ENCODE results near the gene KRTAP23-1.

GRCh38 chr21:30391492-30392025 is 43.2 kb upstream of the KRTAP23-1 start:
- no peak for TF ChIP-seq CTCF (IDR thresholded peaks at IDR 0.05)
- TF ChIP-seq EZH2 (IDR thresholded peaks at IDR 0.05; ENCODE audit: borderline replicate concordance, insufficient read depth, low read depth, low read length, poor library complexity, severe bottlenecking), result no peak

All from B cell (primary cell).